GM19351 (cell line): Measurements from ENCODE around the gene AMFR.
"Not testable (repeated sequence)": the region's sequence is repeated elsewhere in the genome, so short reads cannot be mapped to it uniquely, and the experiment has no call there.

Experiments
- ATAC-seq: cut with Tn5 transposase; IDR thresholded peaks from one replicate; pipeline ENCODE4 v1.9.1; 2021; ENCODE audit warnings: mild to moderate bottlenecking, moderate library complexity; ENCODE audit not compliant: unreplicated experiment

AMFR gene

DNA sequence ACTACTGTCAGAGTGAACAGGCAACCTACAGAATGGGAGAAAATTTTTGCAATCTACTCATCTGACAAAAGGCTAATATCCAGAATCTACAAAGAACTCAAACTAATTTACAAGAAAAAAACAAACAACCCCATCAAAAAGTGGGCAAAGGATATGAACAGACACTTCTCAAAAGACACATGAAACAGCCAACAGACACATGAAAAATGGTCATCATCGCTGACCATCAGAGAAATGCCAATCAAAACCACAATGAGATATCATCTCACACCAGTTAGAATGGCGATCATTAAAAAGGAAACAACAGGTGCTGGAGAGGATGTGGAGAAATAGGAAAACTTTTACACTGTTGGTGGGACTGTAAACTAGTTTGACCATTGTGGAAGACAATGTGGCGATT, 28.6 kb downstream of the AMFR start:
- not testable (repeated sequence) for ATAC-seq

DNA sequence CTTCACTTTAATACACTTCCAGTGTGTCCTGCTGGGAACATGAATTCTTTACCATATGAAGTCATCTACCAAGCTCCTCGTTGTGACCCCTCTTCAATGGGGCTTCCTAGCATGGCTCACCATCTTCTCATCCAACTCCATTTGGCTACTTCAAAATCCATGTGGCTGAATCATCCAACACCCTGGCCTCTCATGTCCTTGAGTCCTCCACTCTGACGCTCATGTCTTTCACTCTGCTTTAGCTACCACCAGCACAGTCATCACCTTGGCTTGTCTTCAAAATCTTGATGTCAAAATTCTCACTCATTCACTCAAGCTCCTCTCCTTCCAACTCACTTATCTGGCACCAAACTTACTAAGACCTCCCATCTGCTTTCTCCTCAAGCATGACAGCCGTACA, 35.8 kb downstream of the AMFR start:
- no peak for ATAC-seq

DNA sequence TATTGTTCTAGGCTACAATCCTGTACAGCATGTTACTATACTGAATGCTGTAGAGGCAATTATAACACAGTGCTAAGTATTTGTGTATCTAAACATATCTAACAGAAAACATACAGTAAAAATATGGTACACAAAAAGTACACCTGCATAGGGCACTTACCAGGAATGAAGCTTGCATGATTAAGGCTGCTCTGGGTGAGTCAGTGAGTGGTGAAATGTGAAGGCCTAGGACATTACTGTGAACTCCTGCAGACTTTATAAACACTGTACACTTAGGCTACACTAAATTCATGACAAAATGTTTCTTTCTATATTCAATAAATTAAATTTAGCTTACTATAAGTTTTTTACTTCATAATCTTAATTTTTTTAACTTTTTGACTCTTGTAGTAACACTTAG, 37.1 kb downstream of the AMFR start:
- ATAC-seq, result no peak

DNA sequence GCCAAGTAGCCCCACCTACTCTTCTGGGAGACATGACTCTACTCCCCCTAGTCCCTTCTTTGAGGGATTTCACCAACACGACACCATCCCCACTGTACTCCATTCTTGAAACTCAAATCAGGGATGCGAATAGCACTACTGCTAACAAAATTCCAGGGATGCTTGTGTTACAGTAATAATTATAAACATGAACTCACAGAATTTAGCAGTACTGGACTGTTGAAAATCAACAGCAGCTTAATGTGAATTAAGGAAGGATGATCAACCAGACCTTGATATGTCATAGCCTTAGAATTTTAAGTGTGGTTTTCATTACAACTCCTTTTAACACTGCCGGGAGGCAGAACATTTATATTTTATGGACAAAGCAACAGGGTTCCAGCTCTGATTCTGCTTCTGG, 37.9 kb downstream of the AMFR start:
- ATAC-seq, result no peak

DNA sequence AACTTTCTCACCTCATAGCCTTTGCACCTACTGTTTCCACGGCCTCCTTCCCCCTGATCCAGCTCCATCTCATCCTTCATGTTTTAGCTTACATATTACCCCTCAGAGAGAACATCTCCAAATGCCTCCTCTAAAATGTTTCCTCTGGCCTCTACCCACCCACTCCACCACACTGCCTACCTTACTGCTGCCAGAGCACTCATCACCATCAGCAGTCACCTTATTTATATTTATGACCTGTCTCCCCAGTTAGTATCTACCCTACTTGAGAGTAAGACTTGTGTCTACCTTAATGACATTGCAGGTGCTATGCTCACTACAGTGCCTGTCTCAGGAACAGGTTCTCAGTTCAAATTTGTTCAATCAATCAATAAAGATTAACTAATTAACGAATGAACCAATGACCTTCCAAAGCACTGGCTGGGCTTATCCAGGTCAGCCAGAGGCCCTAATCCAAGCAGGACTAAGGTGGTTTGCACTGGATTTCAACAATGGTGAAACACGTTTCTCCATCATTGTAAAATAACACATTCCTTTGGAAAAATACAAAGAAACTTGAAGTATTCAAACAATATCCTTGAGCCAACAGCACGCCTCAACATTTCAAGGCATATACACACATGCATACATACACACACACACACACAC, 41.1 kb downstream of the AMFR start:
- no peak for ATAC-seq

DNA sequence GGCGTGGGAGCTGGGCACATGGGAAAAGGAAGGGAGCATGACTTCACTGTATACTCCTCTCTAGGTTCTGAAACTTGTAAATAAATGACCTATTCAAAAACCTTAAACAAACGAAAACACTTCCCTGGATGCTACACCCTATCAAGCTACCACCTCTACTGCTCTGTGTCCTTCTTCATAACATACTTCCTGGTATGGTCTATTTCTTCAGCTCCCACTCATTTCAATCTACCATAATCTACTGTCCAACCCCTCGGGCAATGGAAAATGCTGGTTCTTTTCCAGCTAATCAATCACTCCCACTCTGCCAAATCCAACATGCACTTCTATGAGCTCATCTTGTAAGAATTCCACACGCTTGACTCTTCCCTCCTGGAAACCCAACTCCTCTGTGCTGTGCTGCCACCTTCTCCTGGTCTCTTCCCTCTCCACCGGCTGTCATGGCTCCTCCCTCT, 42.4 kb downstream of the AMFR start:
- ATAC-seq, result no peak

DNA sequence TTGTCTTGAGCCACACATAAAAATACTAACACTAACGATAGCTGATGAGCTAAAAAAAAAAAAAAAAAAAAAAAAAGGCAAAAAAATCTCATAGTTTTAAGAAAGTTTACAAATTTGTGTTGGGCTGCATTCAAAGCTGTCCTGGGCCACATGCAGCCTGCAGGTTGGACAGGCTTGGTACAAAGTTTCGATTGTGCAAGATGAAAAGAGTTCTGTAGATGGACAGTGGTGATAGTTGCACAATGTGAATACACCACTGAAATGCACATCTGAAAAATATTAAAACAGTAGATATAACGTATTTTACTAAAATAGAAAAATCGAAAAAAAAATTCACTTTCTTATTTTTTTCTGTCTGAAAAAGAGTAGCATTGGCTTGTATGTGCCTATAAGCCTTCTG, 42.9 kb downstream of the AMFR start:
- no peak for ATAC-seq

DNA sequence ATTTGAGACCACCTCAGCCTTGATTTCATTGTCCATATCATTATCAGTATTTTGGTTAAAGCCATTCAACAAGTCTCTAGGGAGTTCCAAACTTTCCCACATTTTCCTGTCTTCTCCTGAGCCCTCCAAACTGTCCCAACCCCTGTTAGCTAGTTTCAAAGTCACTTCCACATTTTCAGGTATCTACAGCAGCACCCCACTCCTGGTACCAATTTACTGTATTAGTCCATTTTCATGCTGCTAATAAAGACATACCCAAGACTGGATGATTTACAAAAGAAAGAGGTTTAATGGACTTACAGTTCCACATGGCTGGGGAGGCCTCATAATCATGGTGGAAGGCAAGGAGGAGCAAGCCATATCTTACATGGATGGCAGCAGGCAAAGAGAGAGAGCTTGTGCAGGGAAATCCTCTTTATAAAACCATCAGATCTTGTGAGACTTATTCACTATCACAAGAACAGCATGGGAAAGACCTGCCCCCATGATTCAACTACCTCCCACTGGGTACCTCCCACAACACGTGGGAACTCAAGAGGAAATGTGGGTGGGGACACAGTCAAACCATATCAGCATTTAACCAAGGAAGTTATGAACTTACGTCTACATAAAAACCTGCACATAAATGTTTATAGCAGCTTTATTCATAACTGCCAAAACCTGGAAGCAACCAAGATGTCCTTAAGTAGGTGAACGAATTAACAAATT, 44.4 kb downstream of the AMFR start:
- not testable (repeated sequence) for ATAC-seq

DNA sequence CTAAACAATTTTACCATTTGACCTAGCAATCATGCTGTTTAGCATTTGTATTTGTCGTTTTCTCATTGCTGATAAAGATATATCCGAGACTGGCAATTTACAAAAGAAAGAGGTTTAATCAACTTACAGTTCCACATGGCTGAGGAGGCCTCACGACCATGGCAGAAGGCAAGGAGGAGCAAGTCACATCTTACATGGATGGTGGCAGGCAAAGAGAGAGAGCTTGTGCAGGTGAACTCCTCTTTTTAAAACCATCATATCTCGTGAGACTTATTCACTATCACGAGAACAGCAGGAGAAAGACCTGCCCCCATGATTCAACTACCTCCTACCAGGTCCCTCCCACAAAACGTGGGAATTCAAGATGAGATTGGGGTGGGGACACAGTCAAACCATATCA, 46.3 kb downstream of the AMFR start:
- ATAC-seq, result not testable (repeated sequence)

DNA sequence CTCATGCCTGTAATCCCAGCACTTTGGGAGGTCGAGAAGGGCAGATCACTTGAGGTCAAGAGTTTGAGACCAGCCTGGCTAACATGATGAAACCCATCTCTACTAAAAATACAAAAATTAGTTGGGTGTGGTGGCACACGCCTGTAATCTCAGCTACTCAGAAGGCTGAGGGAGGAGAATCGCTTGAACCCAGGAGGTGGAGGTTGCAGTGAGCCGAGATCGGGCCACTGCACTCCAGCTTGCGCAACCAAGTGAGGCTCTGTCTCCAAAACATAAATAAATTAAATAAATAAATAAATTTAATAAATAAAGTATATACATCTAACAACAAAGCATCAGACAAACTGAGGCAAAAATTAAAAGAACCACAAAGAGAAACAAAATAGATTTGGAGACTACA, 49.6 kb downstream of the AMFR start:
- not testable (repeated sequence) for ATAC-seq

DNA sequence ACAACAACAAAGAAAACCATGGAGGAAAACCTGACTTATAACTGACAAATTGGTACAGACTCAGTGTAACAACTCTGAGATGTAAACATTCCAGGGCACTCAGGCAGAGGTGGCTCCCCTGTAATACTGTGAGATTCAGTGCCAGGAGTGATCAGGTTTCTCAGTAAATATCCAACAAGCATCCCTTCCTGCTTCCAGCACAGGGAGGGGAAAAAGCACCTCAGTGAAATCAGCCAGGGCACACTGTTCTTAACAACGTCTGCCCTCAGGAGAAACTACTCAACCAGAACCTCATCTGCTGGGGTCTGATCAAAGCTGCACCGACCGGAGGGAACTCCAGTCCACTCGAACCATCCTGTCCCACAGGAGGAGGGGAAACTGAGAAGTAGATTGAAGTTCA, 52.3 kb downstream of the AMFR start:
- ATAC-seq, result no peak

DNA sequence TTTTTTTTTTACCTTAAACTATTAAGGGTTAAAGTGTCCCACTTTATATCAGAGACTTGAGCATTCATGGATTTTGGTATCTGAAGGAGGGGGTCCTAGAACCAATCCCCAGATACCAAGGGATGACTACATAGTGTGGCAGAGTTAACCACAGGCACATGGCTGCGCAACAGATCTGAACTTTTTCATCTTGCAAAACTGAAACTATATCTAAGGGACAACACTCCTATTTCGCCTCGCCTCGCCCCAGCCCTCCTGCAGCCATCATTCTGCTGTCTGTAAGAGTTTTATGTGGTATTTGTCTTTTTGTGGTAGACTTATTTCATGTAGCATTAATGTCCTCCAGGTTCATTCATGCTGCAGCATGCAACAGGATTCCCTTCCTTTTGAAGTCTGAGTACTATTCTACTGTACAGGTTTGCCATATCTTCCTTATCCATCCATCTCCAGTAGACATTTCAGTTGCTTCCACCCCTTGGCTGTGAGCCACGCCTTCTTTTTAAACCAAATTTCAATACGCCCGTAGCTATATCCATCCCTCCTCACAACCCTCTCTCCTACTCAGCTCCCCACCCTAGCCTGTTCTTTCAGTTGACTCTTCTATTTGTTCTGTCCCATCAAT, 53.2 kb downstream of the AMFR start:
- ATAC-seq, result no peak

DNA sequence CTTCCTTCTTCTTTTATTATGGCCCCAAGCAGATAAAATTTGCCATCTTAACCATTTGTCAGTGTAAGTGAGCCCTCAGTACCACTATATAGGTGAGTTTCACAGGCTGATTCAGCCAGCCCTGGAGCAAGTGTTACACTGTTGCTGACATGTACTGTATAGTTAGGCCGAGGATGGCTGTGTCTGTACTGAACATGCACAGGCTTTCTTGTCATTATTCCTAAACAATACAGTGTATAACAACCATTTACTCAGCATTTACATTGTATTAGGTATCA, 53.7 kb downstream of the AMFR start:
- no peak for ATAC-seq

DNA sequence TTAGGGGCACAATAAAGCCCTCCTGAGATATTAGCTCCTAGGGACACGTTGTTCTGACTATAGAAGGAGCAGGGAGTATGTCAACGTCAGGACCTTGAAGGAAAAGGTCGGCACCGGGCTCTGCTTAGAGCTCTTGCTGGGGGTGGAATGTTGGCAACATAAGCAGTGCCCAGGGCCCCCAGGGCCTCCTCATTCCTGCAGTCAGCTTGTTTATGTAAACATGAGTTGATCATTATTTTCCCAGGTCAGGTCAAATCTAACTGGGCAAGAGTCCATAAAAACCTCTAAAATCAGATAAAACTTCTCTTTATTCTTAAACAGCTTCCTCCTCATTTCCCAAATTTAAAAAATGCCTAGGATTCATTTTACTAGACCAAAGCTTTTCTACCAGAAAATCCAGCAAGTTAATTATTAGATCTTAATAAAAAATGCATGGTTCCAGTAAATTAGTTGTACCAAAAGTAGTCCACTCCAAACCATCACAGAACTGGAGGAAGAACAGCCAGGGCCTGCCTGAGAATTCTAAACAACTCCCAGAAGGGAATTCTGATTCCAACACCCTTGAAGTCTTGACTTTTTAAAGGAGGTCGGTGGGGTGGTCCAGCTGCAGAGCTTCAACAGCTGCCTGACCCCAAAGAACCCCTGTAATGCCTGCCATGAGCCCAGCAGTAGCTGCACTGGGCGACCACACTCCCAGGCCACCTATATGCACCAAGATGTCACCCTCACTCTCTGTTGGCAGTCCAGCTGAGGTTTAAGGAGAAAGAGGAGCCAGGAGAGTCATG, 54.3 kb downstream of the AMFR start:
- no peak for ATAC-seq

DNA sequence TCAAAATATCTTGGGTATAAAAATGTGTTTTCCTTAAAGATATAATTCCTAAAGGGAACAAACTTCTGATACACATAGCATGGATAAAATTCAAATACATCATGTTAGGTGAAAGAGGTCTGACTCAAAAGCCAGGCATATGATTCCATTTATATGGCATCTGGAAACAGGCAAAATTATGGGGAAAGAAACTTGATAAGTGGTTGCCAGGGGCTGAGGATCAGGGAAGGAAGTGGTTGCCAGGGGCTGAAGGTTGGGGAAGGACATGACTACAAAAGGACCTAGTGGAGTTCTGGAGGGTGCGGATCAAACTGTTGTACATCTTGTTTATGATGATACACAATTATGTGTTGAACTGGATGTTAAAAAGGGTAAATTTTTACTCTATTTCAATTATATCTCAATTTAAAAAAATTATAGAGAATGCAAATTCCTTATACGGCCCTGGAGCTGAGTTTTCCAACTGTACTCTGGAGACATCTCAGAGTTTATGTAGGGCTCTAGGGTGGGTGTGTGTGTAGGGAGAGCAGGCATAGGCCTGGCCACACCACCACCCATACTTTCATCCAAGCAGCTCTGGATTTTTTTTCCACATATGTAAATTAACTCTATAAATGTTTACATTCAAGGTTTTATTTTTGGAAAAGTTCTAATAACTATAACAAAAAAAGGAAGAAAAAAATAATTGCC, 55.0 kb downstream of the AMFR start:
- ATAC-seq, result no peak

DNA sequence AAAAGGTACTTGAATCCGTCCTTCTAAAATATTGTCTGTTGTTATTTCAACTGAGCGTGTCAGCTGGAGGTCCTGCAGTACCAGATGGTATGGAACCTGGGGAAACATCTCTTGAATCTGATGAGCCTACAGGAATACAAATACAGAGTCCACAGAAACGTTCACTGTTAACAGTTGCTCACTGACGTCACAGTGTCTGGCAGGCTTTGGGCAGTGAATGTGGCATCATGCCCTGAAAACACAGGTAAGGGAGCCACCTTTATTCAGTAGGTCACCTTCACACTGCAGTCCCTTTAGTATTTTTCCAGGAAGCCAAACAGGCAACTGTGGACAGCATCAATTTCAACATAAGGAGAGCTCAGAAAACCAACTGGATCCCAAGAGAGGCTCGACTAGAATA, 56.1 kb downstream of the AMFR start:
- no peak for ATAC-seq

DNA sequence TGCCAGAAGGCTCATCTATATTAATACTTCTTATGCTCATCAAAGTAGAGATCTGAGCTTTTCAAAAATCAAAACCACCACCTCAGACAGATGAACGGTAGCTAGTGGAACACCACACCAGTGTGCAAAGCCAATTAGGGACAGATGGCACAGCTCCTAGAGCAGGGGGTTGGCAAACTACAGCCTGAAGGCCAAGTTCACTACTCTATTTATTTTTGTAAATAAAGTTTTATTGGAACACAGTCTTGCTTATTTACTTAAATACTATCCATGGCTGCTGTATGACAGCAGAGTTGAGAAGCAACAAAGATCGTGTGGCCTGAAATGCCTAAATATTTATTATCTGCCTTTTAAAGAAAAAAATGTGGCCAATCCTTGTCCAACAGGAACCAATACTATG, 56.8 kb downstream of the AMFR start:
- ATAC-seq, result no peak

DNA sequence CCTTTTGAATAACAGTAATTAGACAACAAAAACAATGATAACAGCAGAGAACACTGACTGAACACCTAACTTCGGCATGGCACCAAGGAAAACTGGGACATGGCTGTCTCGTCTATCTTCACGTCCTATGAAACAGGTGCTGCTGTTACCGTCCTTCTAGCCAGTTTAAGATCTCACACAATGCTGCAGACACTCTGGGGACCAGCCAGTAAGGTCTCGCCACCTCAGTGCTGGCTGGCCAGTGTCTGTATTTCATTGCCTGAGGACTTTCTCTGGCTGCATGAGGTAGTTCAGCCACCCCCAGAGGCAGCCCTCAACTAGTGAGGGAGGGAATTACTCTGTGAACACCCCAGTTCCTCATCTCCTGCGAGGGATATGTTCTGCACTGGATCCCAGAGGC, 57.6 kb downstream of the AMFR start:
- no peak for ATAC-seq

DNA sequence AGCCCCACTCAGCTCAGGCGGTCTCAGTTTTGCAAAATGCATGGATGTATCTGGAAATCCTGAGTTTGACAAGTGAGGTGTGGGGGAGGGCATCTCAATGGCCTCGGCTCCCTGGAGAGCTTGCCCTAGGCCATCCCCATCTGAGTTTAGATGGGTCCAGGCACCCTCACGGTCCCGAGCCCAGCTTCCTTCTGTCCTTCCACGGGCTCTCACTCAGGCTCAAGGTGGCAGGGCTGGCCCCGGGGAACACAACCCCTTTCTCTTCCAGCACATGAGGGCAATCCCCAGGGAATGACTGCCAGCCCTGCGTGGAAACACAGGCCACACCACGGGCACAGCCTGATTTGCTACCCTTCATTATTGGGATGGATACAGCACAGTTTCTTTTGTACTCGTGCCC, 58.4 kb downstream of the AMFR start:
- no peak for ATAC-seq

DNA sequence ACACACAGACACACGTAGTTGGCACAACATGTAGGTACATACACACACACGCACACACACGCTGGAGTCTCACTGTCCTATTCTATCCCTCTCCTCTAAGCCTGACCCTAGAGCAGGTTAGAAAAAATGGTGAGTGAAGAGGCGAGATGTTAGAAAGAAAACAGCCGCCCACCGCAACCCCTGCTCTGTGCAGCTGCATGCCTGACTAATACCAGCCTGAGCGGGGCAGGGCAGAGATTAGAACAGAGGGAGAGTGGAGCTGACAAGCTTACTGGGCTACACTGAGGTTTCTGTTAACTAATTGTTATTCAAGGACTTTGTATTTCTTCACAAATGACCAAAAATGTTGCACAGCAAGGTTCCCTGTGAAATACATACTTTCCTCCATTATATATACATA, 59.8 kb downstream of the AMFR start:
- ATAC-seq, result no peak

DNA sequence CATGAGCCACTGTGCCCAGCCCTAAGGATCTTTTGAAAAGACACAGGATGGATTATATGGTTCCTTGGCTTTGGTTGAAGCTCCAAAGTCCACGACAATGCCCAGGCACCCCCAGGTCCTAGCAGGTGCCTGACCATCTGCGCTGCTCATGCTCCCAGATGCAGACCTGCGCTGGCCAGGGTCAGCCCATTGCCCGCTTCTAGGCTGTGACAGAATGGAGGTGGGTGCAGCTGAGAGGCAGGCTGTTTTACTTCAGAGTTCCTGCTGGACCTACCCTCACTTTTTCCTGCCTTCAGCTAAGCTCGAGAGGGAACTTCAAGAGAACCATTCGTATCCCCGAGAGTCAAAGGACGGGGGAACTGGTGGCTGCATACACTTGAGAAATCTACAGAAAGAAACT, 60.5 kb downstream of the AMFR start:
- ATAC-seq, result no peak
